Body of pancreas (tissue), 4 donors: ENCODE results near the gene TF.

ENCODE experiments used
- CTCF ChIP-seq, 7 experiments: fragments of 450-650 bp in 4 of 7; fragments of 200-600 bp in 3 of 7; sonication (generic) in 3 of 7; IDR thresholded peaks; one replicate each; pipeline ENCODE4 v1.5.1; 2016 to 2019; ENCODE audit warnings: antibody characterized with exemption in 7 of 7
- POLR2A ChIP-seq, 3 donors: fragments of 450-650 bp; IDR thresholded peaks; one replicate each; pipeline ENCODE4 v1.6.1; 2016; ENCODE audit warnings: antibody characterized with exemption in 3 of 3, mild to moderate bottlenecking in 2 of 3

GRCh38 chr3:133775309-133775708 is 29.1 kb downstream of the TF start:
- TF ChIP-seq CTCF (IDR thresholded peaks at IDR 0.05) (no peak), POLR2A (IDR thresholded peaks at IDR 0.05) (no peak)
